GM03348 (cell line): ENCODE results near the gene P2RY11.

Experiments used
- DNase-seq: peaks from one replicate; pipeline ENCODE4 v3.0.0; 2012; ENCODE audit warnings: low spot score

The P2RY11 gene

DNA sequence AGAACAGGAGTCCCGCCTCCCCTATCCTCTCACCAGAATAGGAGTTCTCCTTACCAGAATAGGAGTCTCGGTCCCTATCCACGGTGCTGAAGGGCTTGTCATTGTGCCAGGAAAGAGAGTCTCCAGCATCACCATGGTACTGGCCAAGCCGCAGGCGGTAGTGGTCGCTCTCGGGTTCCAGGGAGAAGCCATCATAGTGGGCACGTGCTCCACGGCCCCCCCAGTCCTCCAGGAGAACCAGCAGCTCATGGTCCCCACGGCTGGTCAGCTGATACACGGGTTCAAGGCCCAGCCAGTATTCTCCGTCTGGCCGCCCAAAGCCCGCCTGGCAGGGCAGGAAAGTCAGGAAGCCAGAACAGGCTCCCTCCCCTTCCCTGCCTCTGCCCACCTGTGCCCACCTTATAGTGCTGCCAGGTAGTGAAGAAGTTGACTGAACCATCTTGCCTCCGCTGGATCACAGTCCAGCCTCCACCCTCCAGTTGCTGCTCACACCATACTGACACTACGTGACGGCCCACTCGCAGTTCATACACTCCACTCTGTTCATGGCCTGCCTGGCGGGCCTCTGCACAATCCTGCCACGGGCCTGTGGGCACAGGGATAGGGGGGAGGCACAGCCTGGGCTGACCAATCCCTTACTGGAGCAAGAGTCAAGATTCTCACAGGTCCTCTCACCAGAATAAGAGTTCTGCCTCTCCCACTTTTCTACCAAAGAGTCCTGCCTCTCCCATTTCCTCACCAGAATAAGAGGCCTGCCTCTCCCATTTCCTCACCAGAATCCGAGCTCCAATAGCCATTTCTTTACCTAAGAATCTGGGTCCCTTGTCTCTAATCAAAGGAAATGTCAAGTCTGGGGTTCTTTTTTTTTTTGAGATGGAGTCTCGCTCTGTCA lies 18.0 kb upstream of the P2RY11 start:
- no peak for DNase-seq

DNA sequence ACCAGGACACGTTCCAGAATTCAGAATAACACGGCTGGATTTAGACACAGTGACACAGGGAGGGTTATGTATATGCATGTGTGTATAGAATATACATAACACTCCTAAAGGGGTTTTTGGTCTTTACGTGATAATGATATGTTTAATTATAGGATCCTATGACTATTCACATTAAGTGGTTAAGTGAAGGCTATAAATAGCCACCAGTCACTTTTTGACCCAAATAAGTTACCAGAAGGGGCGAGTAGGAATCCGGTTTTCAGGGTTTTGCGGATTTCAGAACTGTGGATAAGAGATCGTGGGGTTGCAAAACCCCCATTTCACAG lies 15.9 kb upstream of the P2RY11 start:
- no peak for DNase-seq

DNA sequence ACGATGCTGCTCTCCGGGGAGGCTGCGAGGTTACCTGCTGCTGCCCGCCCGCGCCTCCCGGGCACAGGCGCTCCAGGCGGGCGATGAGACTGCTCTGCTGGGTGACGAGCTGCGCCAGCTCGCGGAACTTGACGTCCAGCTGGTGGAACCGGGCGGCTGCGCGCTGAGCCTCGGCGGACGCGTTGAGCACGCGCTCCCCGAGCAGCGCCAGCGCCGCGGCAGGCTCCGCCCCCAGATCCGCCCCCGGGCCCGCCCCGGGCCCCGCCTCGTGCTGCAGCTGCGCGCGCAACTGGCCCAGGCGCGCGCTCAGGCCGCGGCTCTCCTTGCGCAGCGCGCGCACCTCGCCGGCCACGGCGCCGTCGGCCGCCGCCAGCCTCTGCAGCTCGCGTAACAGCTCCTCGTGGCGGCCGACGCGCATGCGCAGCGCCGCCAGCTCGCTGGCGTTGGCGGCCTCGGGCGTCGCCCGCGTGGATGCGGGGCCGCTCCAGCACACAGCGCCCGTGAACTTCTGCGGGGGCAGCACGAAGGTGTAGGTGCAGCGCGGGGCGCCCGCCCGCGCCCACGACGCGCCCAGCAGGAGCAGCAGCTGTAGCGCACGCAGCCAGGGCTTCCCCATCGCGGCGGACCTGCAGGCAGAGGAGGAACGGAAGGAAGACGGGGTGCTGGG lies 15.4 kb upstream of the P2RY11 start:
- DNase-seq, result peak; percentile 100

DNA sequence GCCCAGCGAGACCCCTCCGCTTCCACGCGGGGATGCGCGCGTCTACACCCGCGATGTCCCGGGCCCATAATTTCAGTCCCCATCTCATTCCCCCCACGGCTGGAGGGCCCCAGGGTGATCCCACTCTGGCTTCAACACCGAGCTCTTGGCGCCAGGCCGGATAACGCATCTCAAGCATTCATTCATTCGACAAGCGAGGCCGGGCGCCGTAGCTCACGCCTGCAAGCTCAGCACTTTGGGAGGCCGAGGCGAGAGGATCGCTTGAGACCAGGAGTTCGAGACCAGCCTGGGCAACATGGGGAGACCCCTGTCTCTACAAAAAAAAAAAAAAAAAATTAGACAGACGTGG lies 14.9 kb upstream of the P2RY11 start:
- no peak for DNase-seq

DNA sequence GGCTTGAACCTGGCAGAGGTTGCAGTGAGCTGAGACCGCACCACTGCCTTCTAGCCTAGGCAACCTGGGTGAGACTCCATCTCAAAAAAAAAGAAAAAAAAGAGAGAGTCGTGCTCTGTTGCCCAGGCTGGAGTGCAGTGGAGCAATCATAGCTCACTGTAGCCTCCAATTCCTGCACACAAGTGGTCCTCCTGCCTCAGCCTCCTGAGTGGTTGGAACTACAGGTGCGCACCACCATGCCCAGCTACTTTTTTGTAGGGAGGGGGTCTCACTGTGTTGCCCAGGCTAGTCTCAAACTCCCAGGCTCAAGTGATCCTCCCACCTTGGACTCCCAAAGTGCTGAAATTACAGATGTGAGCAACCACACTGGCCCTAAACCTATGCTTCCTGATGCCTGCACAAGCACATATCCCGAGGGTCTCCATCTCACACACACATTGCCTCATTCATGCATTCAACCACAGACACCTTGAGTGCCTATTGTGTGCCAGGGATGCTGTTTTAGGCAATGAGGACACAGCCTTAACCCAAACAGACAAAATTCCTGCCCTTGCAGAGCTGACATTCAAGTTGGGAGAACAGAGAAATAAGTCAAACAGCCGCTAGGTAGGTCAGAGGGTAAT lies 11.2 kb upstream of the P2RY11 start:
- DNase-seq, result no peak

DNA sequence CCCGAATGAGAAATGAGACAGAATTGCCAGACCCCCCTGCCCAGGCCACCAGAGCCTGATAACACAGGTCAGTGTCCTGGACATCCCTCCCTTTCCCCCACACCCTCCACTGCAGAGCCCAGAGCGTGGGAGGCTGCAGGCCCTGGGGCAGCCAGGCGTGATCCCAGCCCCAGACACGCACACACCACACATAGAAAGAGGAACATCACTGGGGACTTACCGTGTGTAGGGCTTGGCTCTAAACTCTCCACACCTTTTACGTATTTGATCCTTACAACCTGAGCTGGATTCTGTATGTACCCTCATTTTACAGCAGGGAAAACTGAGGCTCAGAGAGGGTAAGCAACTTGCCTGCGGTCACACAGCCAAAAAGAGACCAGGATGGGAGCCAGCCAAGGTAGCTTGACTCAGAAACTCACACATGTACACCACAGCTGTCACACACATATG lies 8.7 kb upstream of the P2RY11 start:
- no peak for DNase-seq

DNA sequence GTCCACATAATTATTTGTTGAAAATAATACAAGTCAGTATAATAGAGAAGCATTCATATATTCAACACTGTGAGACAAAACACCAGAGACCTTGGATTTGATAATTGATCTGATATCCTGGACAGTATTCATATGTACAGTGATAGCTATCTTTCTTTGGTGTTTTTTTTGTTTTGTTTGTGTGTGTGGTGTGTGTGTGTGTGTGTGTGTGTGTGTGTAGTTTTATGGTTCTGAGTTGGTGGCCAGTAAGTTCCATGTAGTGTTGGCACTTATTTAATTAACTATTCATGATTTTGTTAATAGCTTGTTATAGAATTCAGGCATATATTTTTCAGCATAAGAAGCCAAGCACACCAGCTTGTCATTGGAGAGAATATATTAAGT lies 7.4 kb upstream of the P2RY11 start:
- no peak for DNase-seq

DNA sequence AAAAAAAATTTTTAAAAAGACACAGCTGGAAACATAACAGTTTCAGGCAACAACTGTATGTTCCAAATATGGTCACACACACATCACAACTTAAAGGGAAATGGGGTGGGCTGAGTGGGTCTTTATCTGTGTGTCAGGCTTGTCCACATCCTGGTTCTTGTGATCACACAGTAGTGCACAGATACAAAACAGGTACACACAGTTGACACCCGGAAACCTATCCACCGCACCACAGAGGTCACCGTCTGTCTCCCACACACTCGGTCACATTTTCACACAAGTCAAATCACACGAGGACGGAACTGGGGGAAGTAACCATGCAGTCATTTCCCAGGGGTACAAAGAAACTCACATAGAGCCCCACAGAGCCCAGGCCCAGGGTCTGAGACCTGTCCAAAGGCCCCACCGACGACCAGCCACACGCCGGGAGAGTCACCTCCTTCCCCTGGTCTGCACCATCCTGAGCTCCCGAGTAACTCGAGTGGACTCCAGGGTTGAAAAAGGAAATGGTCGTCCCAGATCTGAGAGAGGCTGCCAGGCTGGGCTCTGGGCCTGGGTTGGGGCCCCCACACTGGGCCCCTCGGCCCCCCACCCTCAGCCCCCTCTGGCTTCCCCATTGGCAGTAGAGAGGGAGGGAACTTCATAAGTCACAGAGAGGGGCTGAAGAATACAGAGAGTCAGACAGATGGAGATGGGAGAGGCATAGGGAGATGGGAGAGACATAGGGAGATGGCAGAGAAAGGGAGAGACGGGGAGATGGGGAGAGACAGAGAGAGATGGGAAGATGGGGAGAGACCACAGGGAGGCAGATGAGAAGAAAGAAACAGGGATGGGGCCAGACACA lies 6.6 kb upstream of the P2RY11 start:
- DNase-seq, result no peak

DNA sequence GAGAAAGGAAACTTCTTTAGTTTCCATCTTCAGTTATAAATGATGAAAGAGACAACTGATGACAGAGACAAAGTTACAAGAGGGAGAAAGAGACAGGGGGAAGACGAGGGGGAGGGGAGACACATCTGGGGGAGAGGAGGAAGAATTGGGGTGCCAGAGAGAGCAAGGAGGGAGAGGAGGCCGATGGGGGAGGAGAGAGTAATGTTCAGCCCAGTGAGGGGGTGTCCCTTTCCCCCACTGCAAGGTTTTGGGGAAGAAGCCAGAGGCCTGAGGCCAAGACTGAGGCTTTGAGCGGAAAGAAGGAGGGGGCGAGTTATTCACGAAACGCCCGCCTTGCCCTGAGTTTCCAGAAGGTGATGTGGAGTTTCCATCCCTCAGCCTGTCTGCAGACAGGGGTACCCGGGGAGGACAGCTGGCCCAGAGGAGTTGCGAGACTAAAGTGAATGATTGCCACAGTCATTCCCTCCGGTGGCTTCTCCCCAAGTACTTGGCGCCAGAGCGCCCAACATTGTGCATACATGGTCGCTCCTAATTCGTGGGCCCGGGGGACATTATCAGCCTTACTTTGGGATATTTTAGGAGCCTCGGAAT lies 5.9 kb upstream of the P2RY11 start:
- DNase-seq, result no peak

DNA sequence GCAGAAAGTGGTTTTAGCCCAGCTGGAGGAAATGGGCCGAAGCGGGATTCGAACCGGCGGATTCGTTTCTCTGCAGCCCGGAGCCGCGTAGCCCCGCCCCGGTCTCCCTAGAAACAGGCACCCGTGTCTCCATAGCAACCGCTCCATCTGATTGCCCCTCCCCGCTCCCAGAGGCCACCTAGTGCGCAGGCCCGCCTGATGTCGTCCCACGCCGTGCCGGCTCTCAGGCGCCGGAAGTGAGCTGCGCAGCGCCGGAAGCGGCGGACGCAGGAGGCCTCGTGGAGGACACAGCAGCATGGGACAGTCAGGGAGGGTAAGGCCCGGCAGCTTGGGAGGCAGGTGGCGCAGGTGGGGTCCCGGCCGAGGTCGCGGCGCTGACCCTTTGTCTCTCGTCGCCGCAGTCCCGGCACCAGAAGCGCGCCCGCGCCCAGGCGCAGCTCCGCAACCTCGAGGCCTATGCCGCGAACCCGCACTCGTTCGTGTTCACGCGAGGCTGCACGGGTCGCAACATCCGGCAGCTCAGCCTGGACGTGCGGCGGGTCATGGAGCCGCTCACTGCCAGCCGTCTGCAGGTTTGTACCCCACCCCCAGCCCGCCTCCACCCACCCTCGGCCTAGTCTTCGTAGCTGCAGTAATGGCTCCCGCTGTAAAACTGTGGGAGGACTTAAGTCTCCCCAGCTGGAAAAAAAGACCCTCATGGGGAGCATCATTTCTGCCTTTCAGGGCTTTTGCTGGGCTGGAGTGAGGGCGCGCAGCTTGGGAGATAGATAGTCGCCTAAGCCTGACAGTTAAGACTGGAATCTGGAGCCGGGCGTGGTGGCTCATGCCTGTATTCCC lies 5.2 kb upstream of the P2RY11 start, which contains the start of gene PPAN:
Gene PPAN (plus strand): TSS at position 263 of the 837 bp plus-strand sequence. CDS start 33 bp downstream, at position 296.
- DNase-seq, result peak; percentile 99

DNA sequence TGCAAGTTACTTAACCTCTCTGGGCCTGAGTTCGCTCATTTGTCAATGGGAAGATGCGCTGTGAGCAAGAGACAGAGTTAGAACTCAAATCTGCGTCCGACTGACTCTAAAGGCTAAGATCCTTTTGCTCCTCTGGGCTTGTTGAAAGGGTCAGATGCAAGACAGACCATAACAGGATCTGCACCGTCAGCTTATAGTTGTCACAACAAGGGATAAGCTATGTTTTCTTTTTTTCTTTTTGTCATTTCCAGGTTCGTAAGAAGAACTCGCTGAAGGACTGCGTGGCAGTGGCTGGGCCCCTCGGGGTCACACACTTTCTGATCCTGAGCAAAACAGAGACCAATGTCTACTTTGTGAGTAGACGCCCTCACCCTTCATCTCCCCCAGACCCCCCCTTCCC lies 4.2 kb upstream of the P2RY11 start:
- DNase-seq, result no peak

DNA sequence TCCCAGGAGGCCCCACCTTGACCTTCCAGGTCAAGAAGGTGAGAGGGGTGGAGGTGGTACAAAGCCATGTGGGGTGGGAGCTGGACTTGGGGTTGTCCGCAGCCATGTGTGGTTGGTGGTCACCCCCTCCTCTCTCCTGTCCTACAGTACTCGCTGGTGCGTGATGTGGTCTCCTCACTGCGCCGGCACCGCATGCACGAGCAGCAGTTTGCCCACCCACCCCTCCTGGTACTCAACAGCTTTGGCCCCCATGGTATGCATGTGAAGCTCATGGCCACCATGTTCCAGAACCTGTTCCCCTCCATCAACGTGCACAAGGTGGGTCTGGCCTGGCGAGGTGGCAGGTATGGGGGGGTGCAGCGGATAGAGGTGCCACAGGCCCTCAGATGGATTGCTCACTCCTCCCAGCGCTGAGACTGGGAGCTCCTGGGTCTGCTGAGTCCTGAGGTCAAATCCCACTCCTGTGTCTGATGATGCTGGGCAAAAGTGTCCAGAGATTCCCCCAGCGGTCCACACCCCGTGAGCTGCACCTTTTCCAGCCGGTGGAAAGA lies 3.6 kb upstream of the P2RY11 start:
- no peak for DNase-seq

DNA sequence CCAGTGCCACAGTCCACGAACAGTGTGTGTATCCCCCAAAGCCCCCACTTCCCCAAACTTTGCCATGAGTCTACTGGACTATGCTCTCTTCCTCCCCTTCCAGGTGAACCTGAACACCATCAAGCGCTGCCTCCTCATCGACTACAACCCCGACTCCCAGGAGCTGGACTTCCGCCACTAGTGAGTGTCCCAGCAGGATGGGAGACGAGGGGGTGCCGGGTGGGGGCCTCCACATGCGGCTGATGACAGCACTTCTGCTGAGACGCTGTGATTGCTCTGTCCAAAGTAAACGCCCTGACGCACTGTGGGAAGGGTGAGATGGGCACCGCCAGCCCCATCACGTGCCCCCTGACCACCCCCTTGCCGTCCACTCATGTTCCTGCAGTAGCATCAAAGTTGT lies 2.0 kb upstream of the P2RY11 start:
- DNase-seq, result no peak

DNA sequence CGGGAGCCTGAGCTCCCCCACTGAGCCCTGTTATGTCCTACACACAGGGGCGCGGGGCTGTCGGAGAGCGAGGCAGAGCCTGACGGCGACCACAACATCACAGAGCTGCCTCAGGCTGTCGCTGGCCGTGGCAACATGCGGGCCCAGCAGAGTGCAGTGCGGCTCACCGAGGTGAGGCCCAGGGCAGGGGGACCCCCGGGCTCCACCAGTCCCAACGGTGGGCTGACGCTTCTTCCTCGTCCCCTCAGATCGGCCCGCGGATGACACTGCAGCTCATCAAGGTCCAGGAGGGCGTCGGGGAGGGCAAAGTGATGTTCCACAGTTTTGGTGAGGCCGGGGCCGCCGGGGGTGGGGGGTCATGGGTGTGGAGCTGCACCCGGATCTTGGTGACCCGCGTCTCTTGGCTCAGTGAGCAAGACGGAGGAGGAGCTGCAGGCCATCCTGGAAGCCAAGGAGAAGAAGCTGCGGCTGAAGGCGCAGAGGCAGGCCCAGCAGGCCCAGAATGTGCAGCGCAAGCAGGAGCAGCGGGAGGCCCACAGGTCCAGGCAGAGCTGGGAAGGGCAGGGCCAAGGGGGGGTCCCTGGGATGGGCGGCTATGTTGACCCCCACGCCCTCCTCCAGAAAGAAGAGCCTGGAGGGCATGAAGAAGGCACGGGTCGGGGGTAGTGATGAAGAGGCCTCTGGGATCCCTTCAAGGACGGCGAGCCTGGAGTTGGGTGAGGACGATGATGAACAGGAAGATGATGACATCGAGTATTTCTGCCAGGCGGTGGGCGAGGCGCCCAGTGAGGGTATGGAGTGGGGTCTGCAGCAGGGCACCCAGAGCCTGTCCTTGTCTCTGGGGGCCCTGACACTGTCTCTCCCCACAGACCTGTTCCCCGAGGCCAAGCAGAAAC lies 1.2 kb upstream of the P2RY11 start:
- DNase-seq, result no peak

DNA sequence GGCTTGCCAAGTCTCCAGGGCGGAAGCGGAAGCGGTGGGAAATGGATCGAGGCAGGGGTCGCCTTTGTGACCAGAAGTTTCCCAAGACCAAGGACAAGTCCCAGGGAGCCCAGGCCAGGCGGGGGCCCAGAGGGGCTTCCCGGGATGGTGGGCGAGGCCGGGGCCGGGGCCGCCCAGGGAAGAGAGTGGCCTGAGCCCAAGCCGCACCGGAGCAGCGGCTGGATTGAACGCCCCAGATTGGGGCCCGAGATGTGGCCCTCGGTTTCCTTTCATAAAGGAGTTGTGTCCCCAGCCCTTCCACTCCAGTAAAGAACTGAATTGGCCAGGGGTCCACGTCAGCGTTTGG lies 548 bp upstream of the P2RY11 start:
- DNase-seq, result no peak

DNA sequence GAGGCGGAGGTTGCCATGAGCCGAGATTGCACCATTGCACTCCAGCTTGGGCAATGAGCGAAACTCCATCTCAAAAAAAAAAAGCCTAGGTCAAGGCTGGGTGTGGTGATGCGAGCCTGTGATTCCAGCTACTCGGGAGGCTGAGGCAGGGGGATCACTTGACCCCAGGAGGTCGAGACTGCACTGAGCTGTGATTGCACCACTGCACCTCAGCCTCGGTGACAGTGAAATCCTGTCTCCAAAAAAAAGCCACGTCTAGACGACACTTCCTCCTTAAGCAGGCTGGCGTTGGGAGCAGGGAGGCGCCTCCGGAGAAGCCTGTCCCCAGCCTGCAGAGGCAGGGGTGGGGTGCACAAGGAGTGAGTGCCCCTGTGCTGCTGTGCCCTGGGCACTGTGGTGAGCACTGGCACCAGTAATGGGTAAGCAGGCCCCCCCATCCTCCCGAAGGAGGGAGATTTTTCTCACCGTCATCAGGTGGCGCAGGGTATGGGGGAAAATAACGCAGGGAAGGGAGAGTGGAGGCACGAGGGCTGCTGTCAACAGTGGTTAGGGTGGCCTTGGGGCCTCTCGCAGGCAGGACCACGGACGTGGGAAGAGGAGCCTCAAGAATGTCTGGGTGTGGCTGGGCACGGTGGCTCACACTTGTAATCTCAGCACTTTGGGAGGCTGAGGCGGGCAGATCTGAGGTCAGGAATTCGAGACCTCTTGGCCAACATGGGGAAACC lies 706 bp downstream of the P2RY11 start:
- DNase-seq, result no peak

DNA sequence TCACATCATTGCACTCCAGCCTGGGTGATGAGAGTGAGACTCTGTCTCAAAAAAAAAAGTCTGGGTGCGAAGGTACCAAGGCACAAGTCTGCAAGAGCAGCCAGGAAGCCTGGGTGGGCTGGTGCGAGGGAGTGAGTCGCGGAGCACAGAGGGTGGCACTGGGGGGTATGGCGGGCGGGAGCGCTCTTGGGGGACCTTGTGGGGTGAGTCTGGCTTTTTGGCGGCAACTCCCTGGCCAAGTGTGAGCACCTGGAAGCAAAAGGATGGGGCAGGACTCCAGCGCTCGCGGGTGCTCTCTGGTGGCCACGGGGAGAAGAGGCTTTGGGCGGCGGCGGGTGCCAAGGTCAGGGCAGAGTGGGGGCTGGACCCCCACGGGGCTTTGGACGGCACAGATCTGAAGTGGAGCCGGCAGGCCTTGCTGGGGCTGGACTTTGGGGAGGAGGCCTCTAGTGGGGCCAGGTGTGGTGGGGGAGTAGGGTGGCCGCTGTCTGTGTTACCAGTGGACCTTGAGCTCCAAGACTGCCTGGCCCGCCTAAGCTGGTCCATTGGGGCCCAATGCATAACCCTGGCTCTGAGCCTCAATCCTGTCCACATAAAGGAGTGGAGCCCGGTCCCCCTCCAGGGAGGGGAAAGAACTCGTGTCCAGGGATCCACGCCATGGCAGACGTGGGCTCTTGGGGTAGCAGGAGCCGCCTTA lies 1.6 kb downstream of the P2RY11 start:
- peak; percentile 64 for DNase-seq

DNA sequence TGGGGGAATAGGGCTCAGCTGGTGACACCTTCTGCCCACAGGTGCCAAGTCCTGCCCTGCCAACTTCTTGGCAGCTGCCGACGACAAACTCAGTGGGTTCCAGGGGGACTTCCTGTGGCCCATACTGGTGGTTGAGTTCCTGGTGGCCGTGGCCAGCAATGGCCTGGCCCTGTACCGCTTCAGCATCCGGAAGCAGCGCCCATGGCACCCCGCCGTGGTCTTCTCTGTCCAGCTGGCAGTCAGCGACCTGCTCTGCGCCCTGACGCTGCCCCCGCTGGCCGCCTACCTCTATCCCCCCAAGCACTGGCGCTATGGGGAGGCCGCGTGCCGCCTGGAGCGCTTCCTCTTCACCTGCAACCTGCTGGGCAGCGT lies 2.1 kb downstream of the P2RY11 start:
- no peak for DNase-seq
